ENCODE data around the gene MYO10.
"Not testable (repeated sequence)": the region's sequence is repeated elsewhere in the genome, so short reads cannot be mapped to it uniquely, and the experiment has no call there.

The MYO10 gene

GRCh38 chr5:16842896-16843295 is 93.2 kb downstream of the MYO10 start:
- no peaks in the 10 kb centered on the region for H3K36me3 ChIP-seq (ENCODE audit: control insufficient read depth, insufficient read depth, low read length)
- peaks cover 7% of the 10 kb centered on the region; the same call in 1 of the 2 replicates for H3K4me1 ChIP-seq (ENCODE audit: control insufficient read depth, insufficient read depth, low read length)
- no peaks in the 10 kb centered on the region for H3K27me3 ChIP-seq (ENCODE audit: control insufficient read depth, insufficient read depth, low read length)
- no peak overlapping the region for H3K9ac ChIP-seq (ENCODE audit: low read length)
- no peak overlapping the region for H3K27ac ChIP-seq (ENCODE audit: low read depth, low read length)
- no peaks in the 10 kb centered on the region for H3K9me3 ChIP-seq (ENCODE audit: control insufficient read depth, insufficient read depth, low read depth, low read length)
- no peak overlapping the region for H3K4me3 ChIP-seq (ENCODE audit: low read depth, low read length)

- no peaks in the 10 kb centered on the region for H3K36me3 ChIP-seq (ENCODE audit: control insufficient read depth, insufficient read depth, low read length)
- H3K4me3 ChIP-seq (ENCODE audit: low read depth, low read length) = no peak overlapping the region
- no peaks in the 10 kb centered on the region for H3K27me3 ChIP-seq (ENCODE audit: control insufficient read depth, insufficient read depth, low read length)
- H3K4me1 ChIP-seq (ENCODE audit: control insufficient read depth, insufficient read depth, low read length) = peaks cover 7% of the 10 kb centered on the region; the same call in 1 of the 2 replicates
- H3K9ac ChIP-seq (ENCODE audit: low read length) = no peak overlapping the region
- no peak overlapping the region for H3K27ac ChIP-seq (ENCODE audit: low read depth, low read length)
- H3K9me3 ChIP-seq (ENCODE audit: control insufficient read depth, insufficient read depth, low read depth, low read length) = no peaks in the 10 kb centered on the region
Measured at GRCh38 chr5:16841416-16841815, 94.7 kb downstream of the MYO10 start.

GRCh38 chr5:16837305-16837704 is 98.8 kb downstream of the MYO10 start:
- no peaks in the 10 kb centered on the region for H3K9me3 ChIP-seq (ENCODE audit: control insufficient read depth, insufficient read depth, low read depth, low read length)

GRCh38 chr5:16834029-16834428 is 102.1 kb downstream of the MYO10 start:
- Histone ChIP-seq H3K4me1 (ENCODE audit: control insufficient read depth, insufficient read depth, low read length) (peaks cover 9% of the 10 kb centered on the region; the same call in 1 of the 2 replicates), H3K9ac (ENCODE audit: low read length) (no peak overlapping the region), H3K36me3 (ENCODE audit: control insufficient read depth, insufficient read depth, low read length) (no peaks in the 10 kb centered on the region), H3K9me3 (ENCODE audit: control insufficient read depth, insufficient read depth, low read depth, low read length) (no peaks in the 10 kb centered on the region), H3K27ac (ENCODE audit: low read depth, low read length) (no peak overlapping the region), H3K4me3 (ENCODE audit: low read depth, low read length) (no peak overlapping the region), H3K27me3 (ENCODE audit: control insufficient read depth, insufficient read depth, low read length) (no peaks in the 10 kb centered on the region)

More at GRCh38 chr5:16837305-16837704, 98.8 kb downstream of the MYO10 start:
- no peak overlapping the region for H3K27ac ChIP-seq (ENCODE audit: low read depth, low read length)
- H3K9ac ChIP-seq (ENCODE audit: low read length) = no peak overlapping the region
- peaks cover 9% of the 10 kb centered on the region; the same call in 1 of the 2 replicates for H3K4me1 ChIP-seq (ENCODE audit: control insufficient read depth, insufficient read depth, low read length)
- H3K36me3 ChIP-seq (ENCODE audit: control insufficient read depth, insufficient read depth, low read length) = no peaks in the 10 kb centered on the region
- H3K27me3 ChIP-seq (ENCODE audit: control insufficient read depth, insufficient read depth, low read length) = no peaks in the 10 kb centered on the region
- no peak overlapping the region for H3K4me3 ChIP-seq (ENCODE audit: low read depth, low read length)

- H3K27ac ChIP-seq (ENCODE audit: low read depth, low read length); H3K36me3 ChIP-seq (ENCODE audit: control insufficient read depth, insufficient read depth, low read length); H3K9me3 ChIP-seq (ENCODE audit: control insufficient read depth, insufficient read depth, low read depth, low read length); H3K4me3 ChIP-seq (ENCODE audit: low read depth, low read length); H3K9ac ChIP-seq (ENCODE audit: low read length); H3K4me1 ChIP-seq (ENCODE audit: control insufficient read depth, insufficient read depth, low read length); H3K27me3 ChIP-seq (ENCODE audit: control insufficient read depth, insufficient read depth, low read length): not testable (repeated sequence)
Measured at GRCh38 chr5:16831326-16831725, 104.8 kb downstream of the MYO10 start.

GRCh38 chr5:16827755-16828154 is 108.3 kb downstream of the MYO10 start:
- Histone ChIP-seq H3K4me3 (ENCODE audit: low read depth, low read length) (no peak overlapping the region), H3K27me3 (ENCODE audit: control insufficient read depth, insufficient read depth, low read length) (no peaks in the 10 kb centered on the region), H3K9me3 (ENCODE audit: control insufficient read depth, insufficient read depth, low read depth, low read length) (no peaks in the 10 kb centered on the region), H3K27ac (ENCODE audit: low read depth, low read length) (no peak overlapping the region), H3K9ac (ENCODE audit: low read length) (no peak overlapping the region), H3K4me1 (ENCODE audit: control insufficient read depth, insufficient read depth, low read length) (no peaks in the 10 kb centered on the region), H3K36me3 (ENCODE audit: control insufficient read depth, insufficient read depth, low read length) (no peaks in the 10 kb centered on the region)

GRCh38 chr5:16826379-16827125 is 109.5 kb downstream of the MYO10 start:
- no peak overlapping the region for H3K4me3 ChIP-seq (ENCODE audit: low read depth, low read length)
- H3K9me3 ChIP-seq (ENCODE audit: control insufficient read depth, insufficient read depth, low read depth, low read length) = no peaks in the 10 kb centered on the region
- H3K27ac ChIP-seq (ENCODE audit: low read depth, low read length) = no peak overlapping the region
- H3K4me1 ChIP-seq (ENCODE audit: control insufficient read depth, insufficient read depth, low read length) = no peaks in the 10 kb centered on the region
- H3K36me3 ChIP-seq (ENCODE audit: control insufficient read depth, insufficient read depth, low read length) = no peaks in the 10 kb centered on the region
- no peak overlapping the region for H3K9ac ChIP-seq (ENCODE audit: low read length)
- H3K27me3 ChIP-seq (ENCODE audit: control insufficient read depth, insufficient read depth, low read length) = no peaks in the 10 kb centered on the region

GRCh38 chr5:16819522-16820167 is 116.4 kb downstream of the MYO10 start:
- Histone ChIP-seq H3K9ac (ENCODE audit: low read length) (no peak overlapping the region), H3K4me3 (ENCODE audit: low read depth, low read length) (no peak overlapping the region), H3K27ac (ENCODE audit: low read depth, low read length) (no peak overlapping the region), H3K9me3 (ENCODE audit: control insufficient read depth, insufficient read depth, low read depth, low read length) (no peaks in the 10 kb centered on the region), H3K36me3 (ENCODE audit: control insufficient read depth, insufficient read depth, low read length) (no peaks in the 10 kb centered on the region), H3K27me3 (ENCODE audit: control insufficient read depth, insufficient read depth, low read length) (no peaks in the 10 kb centered on the region), H3K4me1 (ENCODE audit: control insufficient read depth, insufficient read depth, low read length) (no peaks in the 10 kb centered on the region)

GRCh38 chr5:16815432-16815831 is 120.7 kb downstream of the MYO10 start:
- no peaks in the 10 kb centered on the region for H3K4me1 ChIP-seq (ENCODE audit: control insufficient read depth, insufficient read depth, low read length)
- H3K4me3 ChIP-seq (ENCODE audit: low read depth, low read length) = no peak overlapping the region
- H3K27ac ChIP-seq (ENCODE audit: low read depth, low read length) = no peak overlapping the region
- no peak overlapping the region for H3K9ac ChIP-seq (ENCODE audit: low read length)
- H3K36me3 ChIP-seq (ENCODE audit: control insufficient read depth, insufficient read depth, low read length) = no peaks in the 10 kb centered on the region
- H3K27me3 ChIP-seq (ENCODE audit: control insufficient read depth, insufficient read depth, low read length) = no peaks in the 10 kb centered on the region
- no peaks in the 10 kb centered on the region for H3K9me3 ChIP-seq (ENCODE audit: control insufficient read depth, insufficient read depth, low read depth, low read length)

- no peaks in the 10 kb centered on the region for H3K27me3 ChIP-seq (ENCODE audit: control insufficient read depth, insufficient read depth, low read length)
- no peak overlapping the region for H3K27ac ChIP-seq (ENCODE audit: low read depth, low read length)
- no peaks in the 10 kb centered on the region for H3K36me3 ChIP-seq (ENCODE audit: control insufficient read depth, insufficient read depth, low read length)
- no peak overlapping the region for H3K9ac ChIP-seq (ENCODE audit: low read length)
- H3K9me3 ChIP-seq (ENCODE audit: control insufficient read depth, insufficient read depth, low read depth, low read length) = no peaks in the 10 kb centered on the region
- no peak overlapping the region for H3K4me3 ChIP-seq (ENCODE audit: low read depth, low read length)
- peaks cover 8% of the 10 kb centered on the region; the same call in 1 of the 2 replicates for H3K4me1 ChIP-seq (ENCODE audit: control insufficient read depth, insufficient read depth, low read length)
Measured at GRCh38 chr5:16812911-16813310, 123.2 kb downstream of the MYO10 start.

GRCh38 chr5:16812448-16812847 is 123.6 kb downstream of the MYO10 start:
- no peaks in the 10 kb centered on the region for H3K9me3 ChIP-seq (ENCODE audit: control insufficient read depth, insufficient read depth, low read depth, low read length)
- peaks cover 11% of the 10 kb centered on the region; the same call in 1 of the 2 replicates for H3K4me1 ChIP-seq (ENCODE audit: control insufficient read depth, insufficient read depth, low read length)
- no peak overlapping the region for H3K9ac ChIP-seq (ENCODE audit: low read length)
- H3K36me3 ChIP-seq (ENCODE audit: control insufficient read depth, insufficient read depth, low read length) = no peaks in the 10 kb centered on the region
- H3K27ac ChIP-seq (ENCODE audit: low read depth, low read length) = no peak overlapping the region
- no peak overlapping the region for H3K4me3 ChIP-seq (ENCODE audit: low read depth, low read length)
- H3K27me3 ChIP-seq (ENCODE audit: control insufficient read depth, insufficient read depth, low read length) = no peaks in the 10 kb centered on the region

All from HUES6 (cell line).